AG10803 (cell line): ENCODE measurements around the gene CCND2.

Experiments used
- DNase-seq: peaks from one replicate; pipeline ENCODE4 v3.0.0; 2010; ENCODE audit warnings: low read depth
- H3K4me3 ChIP-seq: 2 replicates; pipeline ENCODE4 v1.5.1; 2011; ENCODE audit warnings: mild to moderate bottlenecking, low read length, control low read depth
- TF ChIP-seq, protein P1 (sequence below): conservative IDR thresholded peaks from 2 replicates; pipeline ENCODE4 v1.5.1; 2011; ENCODE audit warnings: mild to moderate bottlenecking, low read length, control low read depth, inconsistent platforms

Gene CCND2

DNA sequence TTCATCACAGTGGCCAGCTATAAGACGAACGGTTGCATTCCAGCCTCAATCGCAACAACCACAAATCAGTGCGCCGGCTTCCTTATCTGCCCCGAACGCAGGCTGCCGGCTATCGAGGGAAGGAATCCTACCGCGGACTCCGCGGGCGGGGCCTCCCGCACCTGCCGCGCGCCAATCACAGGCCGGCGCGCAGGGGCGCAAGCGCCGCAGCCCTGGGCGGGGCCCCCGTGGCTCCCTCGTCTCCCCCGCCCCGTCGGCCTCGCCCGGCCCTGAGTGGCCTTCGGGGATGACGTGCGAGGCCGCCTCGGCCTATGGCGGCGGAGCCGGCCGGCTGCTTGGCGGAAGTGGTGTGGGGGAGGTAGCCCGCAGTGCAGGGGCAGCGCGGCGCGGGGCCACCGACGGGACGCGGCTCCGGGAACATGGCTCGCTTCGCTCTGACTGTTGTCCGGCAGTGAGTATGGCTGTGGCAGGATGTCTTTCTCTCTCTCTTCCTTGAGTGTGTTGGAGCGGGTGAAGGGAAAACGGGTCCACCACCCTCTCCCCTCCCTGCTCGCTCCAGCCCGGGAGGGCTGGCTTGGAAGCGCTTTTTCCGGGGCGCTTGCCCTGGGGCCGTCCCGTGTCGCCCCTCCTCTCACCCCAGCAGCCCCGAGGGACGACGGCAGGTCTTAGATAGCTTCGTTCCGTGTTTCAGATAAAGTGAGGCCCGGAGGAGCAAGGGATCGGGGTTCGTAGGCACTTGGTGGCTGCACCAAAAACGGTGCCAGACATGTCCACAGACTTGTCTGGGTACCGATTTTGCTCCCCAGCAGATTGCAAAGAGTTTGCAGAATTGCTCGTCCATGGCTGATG is 47.5 kb downstream of the CCND2 start, which contains the start of gene TIGAR:
TIGAR (plus strand) TSS at position 361 of the 849 bp plus-strand sequence; CDS start at position 420, 59 bp downstream.
- H3K4me3 ChIP-seq: peak within 1 kb of the TSS; percentile 90
- TF ChIP-seq, protein P1, sequence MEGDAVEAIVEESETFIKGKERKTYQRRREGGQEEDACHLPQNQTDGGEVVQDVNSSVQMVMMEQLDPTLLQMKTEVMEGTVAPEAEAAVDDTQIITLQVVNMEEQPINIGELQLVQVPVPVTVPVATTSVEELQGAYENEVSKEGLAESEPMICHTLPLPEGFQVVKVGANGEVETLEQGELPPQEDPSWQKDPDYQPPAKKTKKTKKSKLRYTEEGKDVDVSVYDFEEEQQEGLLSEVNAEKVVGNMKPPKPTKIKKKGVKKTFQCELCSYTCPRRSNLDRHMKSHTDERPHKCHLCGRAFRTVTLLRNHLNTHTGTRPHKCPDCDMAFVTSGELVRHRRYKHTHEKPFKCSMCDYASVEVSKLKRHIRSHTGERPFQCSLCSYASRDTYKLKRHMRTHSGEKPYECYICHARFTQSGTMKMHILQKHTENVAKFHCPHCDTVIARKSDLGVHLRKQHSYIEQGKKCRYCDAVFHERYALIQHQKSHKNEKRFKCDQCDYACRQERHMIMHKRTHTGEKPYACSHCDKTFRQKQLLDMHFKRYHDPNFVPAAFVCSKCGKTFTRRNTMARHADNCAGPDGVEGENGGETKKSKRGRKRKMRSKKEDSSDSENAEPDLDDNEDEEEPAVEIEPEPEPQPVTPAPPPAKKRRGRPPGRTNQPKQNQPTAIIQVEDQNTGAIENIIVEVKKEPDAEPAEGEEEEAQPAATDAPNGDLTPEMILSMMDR: no peak
- DNase-seq: peak; percentile 90

DNA sequence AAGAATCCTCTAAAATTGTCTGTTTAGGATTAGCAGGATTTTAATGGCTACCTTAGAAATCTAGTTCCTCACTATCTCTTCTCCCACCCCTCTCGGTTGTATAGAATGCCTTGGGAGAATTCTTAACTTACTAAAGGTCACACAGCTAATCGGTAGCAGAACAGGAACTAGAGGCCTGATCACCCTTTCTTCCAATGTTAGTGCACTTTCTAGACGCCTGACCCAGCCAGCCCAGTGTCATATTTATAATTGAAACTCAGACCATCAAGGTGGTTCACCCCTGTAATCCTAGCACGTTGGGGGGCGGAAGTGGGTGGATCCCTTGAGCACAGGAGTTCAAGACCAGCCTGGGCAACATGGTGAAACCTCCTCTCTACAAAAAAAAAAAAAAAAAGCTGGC is 49.2 kb downstream of the CCND2 start:
- peak overlapping the region; percentile 90 for H3K4me3 ChIP-seq
- no peak for DNase-seq
- TF ChIP-seq, protein P1: no peak
